IPS-NIHi7 (cell line): Measurements from ENCODE around the gene NFKBIA.
"Not testable (repeated sequence)": the region's sequence is repeated elsewhere in the genome, so short reads cannot be mapped to it uniquely, and the experiment has no call there.

ENCODE experiments used
- DNase-seq: peaks from one replicate; pipeline ENCODE4 v3.0.0; 2012; ENCODE audit warnings: mixed read lengths; ENCODE audit errors: extremely low spot score

Gene NFKBIA, protein sequence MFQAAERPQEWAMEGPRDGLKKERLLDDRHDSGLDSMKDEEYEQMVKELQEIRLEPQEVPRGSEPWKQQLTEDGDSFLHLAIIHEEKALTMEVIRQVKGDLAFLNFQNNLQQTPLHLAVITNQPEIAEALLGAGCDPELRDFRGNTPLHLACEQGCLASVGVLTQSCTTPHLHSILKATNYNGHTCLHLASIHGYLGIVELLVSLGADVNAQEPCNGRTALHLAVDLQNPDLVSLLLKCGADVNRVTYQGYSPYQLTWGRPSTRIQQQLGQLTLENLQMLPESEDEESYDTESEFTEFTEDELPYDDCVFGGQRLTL

DNA sequence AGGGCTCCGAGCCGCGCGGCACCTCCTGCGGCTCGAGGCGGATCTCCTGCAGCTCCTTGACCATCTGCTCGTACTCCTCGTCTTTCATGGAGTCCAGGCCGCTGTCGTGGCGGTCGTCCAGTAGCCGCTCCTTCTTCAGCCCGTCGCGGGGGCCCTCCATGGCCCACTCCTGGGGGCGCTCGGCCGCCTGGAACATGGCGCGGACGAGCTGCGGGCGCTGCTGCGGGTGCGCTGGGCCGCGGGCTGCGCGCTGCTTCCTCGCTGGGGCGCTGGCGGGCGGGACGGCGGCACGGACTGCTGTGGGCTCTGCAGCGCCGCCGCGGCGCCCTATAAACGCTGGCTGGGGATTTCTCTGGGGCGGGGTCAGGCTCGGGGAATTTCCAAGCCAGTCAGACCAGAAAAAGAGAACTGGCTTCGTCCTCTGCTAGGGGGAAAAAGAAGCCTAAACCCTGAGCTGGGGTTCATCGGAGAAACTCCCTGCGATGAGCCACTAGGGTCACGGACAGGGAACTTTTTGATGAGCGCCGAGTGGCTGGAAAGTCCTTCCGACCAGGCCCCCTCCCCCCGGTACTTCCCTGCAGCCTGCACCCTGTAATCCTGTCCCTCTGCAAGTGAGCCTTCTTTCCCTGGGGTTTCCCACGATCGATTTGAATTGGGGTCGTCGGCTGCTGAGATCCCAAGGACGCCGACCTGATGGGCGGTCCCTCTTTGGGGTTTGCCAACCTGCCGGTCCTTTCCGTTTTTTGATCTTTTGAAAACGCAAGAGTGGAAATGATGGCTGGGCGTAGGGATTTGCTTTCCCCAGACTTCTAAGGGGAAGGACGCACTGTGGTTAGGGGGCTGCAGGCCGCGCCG is at the start of gene NFKBIA:
TSS of gene NFKBIA (minus strand) at position 301 of the 855 bp plus-strand sequence. CDS start at position 196, 105 bp downstream.
- peak; percentile 77 for DNase-seq

DNA sequence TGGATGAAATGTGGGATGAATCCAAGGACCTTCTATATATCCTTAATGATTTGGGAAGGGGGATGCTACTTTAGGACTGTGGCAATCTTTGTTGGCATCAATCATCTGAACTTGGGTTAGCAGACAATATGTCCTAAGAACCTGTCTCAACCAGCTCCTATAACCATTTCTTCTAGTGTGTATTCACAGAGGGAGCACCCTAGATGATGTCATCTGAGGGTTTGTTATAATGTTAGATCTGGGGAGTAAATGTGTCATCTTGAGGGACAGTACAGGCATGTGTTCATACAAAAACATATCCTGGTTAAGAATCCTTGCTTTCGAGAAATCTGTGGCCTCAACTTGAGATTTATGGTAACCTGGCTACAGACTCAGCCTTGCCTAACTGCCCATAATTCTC is 41.9 kb upstream of the NFKBIA start:
- DNase-seq = no peak

DNA sequence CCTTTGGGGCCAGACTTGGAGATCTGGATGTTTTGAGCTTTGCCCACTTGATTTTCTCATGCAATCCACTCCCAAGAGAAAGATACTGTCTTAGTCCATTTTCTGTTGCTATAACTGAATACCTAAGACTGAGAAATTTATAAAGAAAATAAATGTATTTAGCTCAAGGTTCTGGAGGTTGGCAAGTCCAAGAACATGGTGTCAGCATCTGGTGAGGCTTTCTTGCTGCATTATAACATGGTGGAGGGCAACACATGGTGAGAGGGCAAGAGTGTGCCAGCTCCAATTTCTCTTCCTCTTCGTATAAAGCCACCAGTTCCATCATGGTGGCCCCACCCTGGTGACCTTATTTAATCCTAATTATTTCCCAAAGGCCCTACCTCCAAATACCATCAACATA is 39.6 kb upstream of the NFKBIA start:
- no peak for DNase-seq

DNA sequence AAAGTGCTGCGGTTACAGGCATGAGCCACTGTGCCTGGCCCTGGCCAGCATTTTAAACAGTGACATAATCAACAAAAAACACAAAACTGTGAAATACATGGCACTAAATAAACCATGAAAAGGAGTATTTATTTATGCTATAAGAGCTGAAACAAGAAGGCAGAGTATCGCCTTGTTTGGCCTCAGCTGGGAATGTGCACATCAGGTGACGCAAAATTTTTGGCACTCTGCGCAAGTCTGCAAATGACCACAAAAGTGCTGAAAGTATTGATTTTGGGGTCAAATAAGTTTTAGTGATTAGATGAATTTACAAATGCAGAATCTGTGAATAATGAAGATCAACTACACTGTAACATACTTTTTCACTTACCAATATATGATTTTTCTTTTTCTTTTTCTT is 36.6 kb upstream of the NFKBIA start:
- no peak for DNase-seq

DNA sequence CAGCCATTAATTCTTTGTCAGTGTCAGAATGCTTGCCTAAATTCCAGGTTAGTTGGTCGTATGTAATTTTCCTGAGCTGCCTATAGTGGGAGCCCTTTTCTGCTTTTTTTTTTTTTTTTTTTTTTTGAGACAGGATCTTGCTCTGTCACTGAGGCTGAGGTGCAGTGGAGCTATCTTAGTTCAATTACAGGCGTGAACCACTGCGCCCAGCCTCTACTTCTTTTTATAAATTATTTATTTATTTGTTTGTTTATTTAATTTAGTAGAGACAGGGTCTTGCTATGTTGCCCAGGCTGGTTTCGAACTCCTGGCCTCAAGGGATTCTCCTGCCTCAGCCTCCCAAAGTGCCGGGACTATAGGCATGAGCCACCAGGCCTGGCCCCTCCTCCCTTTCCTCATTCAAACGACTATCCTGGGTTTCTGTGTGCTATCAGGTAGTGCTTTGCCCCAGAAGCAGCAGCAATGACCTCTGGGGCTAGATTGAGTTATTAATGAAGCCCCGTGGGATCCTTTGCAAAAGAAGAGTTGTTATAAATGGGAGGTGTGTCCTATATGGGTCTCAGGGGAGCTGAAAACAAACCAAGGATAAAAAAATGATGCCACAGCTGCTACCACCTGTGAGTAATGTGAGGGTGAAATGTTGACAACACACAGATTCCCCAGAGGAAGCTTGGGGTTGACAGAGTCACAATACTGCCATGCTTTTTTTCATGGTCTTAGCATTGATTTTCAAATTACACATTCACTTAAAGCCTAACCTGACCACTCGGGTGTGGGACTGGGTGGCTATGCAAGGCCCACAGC is 34.6 kb upstream of the NFKBIA start:
- peak; percentile 58 for DNase-seq

DNA sequence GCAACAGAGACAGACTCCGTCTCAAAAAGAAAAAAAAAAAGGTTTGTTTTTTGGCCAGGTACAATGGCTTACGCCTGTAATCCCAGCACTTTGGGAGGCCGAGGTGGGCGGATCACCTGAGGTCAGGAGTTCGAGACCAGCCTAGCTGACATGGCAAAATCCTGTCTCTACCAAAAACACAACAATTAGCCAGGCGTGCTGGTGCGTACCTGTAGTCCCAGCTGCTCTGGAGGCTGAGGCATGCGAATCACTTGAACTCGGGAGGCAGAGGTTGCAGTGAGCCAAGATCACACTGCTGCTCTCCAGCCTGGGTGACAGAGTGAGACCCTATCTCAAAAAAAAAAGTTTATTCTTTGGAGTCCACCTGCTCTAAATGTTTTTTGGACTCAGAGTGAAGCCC is 33.9 kb upstream of the NFKBIA start:
- not testable (repeated sequence) for DNase-seq

DNA sequence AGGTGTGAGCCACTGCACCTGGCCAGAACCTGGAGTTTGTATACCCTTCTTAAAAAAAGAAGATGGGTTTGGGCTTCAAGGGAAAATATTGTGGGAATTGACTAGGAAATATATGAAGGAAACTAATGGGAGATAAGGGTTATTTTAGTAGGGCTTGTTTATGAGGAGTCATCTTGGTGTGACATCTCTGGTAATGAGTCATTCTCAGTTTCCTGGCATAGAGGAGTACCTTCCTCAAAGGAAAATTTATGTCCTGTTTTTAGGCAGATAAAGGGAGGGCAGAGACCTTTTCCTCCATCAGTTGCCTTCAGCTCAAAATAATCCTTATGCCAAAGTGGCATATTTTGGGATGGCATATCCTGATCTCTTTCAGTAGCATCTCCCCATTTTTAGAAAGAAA is 30.6 kb upstream of the NFKBIA start:
- DNase-seq = no peak

DNA sequence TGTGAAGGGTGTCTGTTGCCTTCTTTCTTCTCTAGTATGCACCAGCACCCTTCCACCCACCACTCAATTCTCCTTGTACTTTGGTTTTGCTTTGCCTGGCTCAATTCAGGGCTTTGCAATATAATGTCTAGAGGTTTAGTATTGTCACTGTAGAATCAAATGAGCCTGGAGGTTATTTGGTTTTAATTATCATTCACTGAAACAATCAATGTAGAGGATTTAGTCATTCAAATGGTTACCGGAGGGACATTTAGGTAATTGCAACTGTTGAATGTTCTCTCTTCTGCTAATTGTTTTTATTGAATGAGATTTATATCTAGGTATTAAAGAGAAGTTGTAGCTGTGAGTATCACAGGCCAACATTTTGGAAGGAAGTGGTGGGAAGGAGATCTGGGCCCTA is 29.3 kb upstream of the NFKBIA start:
- no peak for DNase-seq

DNA sequence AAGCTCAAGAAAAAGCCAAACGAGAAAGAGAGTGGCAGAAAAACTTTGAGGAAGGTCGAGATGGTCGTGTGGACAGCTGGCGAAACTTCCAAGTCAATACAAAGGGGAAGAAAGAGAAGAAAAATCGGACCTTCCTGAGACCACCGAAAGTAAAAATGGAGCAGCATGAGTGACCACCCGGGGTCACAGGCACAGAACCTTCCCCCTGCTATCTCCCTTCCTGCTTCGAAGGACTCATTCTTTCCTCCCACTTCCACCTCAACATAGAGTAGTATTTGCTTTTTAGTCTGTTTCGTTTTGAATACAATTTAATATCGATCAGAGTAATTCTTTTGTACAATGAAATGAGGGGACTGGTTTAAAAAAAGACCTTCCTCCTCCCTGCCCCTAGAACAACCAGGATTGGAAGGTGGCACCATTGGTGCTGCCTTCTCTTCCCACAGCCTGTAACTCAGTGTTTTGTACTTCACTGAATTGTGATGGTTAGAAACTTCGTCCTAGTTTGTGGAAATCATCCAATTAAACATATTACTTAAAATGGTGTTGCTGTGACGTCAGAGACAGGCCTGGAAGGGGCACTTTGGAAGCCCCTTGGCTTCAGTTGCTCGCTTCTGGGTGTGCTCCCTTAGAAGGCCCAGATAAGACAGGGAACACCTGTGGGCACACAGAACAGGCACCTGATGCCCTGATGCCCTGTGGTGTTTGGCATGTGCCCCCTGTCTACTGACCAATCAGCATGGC is 26.1 kb upstream of the NFKBIA start:
- no peak for DNase-seq

DNA sequence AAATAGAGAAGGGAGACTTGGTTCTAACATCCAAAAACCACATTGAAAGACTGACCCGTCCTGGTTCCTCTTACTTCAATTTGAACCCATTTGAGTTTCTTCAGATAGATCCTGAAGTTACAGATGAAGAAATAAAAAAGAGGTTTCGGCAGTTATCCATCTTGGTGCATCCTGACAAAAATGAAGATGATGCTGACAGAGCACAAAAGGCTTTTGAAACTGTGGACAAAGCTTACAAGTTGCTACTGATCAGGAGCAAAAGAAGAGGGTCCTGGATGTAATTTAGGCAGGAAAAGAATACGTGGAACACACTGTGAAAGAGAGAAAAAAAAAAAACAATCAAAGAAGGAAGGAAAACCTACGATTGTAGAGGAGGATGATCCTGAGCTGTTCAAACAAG is 25.4 kb upstream of the NFKBIA start:
- no peak for DNase-seq

DNA sequence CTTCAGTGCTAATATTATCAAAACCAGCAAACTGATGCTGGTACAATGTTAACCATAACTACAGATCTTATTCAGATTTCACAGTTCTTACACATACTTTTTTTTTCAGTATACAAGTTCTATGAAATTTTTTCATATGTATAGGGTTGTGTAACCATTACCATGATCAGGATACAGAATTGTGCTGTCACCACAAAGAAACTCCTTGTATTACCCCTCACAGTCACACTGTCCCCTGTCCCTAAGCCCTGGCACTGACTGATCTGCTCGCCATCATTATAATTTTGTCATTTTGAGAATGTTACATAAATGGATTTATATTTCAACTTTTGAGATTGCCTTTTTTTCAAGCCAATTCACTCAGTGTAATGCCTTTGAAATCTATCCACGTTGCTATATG is 21.3 kb upstream of the NFKBIA start:
- no peak for DNase-seq

DNA sequence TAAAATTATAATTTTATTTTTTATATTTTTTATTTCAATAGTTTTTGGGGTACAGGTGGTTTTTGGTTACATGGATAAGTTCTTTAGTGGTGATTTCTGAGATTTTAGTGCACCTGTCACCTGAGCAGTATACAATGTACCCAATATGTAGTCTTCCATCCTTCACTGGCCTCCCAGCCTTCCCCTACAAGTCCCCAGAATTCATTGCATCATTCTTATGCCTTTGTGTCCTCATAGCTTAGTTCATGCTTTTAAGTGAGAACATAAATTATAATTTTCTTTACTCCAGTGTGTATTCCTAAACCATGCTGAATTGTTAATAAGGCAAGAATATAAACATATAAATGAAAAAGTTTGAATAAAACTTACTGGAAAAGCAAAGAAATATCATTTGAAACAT is 19.1 kb upstream of the NFKBIA start:
- no peak for DNase-seq

DNA sequence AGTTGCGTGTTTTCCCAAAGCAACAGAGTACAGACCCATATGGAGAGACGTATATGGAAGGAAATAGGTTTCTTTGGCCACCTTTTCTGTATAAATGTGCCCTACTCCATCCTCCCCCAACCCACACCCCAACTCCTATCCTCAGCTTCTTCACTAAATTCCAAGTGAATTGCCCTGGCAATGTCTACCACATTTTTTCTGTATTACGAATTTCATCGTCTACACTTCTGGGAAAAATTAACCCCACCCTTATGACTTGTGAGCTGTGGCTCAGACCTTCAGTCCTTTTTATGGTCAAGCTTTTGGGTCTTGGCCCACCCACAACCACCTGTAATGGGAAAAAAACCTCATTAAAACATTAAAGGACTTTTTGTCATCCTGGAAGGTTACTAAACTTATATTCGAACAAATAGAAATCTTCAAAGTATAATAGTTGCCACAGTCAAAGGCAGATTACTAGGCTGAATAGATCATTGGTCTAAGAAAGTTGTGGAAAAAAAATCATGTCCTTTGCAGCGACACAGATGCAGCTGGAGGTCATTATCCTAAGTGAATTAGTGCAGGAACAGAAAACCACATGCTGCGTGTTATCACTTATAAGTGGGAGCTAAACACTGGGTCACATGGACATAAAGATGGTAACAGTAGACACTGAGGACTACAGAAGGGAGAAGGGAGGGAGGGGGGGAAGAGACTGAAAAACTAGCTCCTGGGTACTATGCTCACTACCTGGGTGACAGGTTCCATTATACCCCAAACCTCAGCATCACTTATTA is 15.7 kb upstream of the NFKBIA start:
- DNase-seq = no peak

DNA sequence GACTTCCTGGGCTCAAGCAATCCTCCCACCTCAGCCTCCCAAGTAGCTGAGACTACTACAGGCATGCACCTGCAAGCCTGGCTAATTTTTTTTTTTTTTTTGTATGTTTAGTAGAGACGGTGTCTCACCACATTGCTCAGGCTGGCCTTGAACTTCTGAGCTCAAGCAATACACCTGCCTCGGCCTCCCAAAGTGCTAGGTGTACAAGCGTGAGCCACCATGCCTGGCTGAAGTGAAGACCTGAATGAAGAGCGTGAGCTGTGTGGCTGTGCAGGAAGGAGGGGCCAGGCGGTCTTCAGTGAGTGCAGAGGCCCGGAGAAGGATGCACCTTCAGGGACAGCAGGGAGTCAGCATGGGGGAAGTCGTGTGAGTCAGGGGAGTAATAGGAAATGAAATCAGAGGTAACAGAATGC is 14.9 kb upstream of the NFKBIA start:
- no peak for DNase-seq

DNA sequence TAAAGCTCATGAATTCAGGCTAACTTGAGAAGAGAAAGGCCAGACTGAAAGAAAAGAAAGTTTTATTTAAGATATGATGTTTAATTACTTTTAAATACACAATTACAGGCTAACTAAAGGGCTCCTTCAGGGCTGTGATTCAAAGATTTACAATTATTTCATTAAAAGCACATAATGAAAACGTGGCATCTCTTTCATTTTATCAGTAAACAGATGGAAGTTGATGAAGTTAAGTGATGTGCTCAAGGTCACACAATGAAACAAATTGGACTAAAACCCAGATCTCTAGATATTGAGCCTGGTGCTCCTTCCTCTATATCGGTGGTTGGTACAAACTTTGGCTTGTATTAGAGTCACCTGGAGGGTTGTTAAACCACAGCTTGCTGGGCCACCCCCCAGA is 13.5 kb upstream of the NFKBIA start:
- DNase-seq = no peak

DNA sequence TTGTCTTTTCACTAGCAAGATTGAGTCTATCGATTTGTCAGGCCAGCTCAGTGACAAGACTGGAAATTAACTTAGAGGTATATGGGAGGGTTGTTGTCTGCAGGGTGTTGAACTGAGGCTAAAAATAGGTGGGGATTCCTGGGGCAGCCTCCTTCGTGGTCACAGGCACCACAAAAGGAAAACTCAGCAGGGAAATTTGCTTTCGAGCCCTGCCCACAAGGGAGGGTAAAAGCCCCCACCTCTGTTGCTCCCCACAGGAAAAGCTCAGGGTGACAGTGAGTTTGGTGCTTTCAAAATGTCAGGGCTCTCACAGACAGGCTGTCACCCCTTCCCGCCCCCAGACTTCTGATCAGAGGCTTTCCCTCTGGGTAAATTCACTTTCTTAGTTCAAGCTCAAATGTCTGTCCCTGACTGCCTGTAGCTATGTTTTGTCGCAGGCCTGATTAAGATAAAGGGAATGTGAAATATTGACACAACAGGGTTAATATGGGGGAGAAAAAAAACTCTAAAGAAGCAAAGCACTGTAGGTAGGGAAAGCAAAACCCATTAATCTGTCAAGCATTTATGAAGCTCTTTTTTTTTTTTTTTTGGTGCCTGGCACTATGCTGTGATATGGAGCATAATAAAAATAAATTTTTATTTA is 11.7 kb upstream of the NFKBIA start:
- DNase-seq = no peak

DNA sequence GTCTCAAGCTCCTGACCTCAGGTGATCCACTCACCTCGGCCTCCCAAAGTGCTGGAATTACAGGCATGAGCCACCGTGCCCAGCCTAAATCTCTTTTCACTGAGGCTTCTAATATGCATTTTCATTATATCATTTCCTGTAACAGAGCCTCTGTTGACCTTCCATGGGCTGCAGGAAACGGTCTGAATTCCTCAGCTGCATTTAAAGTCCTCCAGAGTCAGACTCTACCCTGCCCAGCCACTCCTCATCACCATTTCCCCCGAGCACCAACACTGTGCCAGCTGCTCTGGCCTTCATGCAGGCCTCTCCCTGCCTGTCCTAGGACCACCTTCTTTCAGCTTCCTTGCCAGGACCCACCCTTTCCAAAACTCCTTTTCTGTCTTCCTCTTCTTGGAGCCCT is 9.8 kb upstream of the NFKBIA start:
- no peak for DNase-seq

DNA sequence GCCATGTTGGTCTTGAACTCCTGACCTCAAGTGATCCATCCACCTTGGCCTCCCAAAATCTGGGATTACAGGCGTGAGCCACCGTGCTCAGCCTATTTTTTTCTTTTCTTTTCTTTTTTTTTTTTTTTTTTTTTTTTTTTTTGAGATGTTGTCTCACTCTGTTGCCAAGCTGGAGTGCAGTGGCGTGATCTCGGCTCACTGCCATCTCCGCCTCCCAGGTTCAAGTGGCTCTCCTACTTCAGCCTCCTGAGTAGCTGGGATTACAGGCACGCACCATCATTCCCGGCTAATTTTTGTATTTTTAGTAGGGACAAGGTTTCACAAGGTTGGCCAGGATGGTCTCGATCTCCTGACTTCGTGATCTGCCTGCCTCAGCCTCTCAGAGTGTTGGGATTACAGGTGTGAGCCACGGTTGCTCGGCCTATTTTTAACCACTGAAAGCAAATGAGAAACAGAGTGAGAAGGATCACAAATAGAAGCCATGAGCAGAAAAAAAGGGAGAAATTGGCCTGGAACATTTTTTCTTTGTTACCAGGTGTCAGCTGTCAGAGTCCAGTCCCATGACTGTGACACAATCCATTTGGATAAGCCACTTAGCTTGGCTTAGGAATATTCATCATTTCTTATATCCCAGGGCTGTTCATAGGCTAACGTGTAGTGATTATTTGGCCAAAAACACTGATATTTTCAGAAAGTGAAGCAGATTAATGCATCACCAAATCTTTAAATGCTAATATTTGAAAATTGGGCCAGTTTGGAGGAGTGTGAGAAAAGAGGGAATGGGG is 7.9 kb upstream of the NFKBIA start:
- no peak for DNase-seq

DNA sequence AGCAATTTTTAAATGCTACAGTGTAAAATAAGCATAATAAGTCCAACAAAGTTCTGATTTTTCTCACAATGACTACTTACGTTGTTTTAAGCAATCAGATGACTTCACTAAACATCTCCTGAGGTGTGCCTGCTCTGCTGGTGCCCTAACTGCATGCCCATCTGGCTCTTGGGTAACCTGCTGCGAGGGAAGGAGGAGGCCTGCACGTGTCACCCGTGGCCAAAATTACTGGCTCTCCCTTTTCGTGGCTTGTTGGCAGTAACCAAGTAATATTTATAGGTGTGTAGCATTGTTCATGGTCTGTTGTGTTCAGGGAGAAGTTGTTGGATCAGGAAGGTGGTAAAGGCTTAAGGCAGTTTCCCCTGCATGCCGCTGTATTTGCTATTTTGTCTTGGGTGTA is 6.3 kb upstream of the NFKBIA start:
- no peak for DNase-seq

DNA sequence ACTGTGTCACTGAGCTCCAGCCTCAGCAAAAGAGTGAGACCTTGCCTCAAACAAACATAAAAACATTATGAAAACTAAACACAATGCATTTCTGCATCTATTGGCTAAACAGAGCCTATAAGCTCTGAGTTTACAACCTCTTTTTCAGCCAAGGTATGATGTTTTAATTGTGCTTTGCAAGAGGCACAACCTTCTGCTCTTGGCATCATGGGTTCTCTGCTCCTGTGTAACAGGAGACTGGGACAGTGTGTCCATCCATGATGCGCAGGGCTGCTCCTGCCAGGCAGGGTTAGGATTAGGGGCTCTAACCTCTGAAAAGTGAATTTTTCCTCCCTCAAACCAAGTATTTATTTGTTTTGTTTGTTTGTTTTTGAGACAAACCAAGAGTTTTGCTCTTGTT is 5.0 kb upstream of the NFKBIA start:
- DNase-seq = no peak
